ENCODE data around the gene GNPDA1.
"Not testable (repeated sequence)": the region's sequence is repeated elsewhere in the genome, so short reads cannot be mapped to it uniquely, and the experiment has no call there.

Gene GNPDA1

GRCh38 chr5:142055301-142055700 lies 42.5 kb upstream of the GNPDA1 start:
- H3K4me2 ChIP-seq: no peak overlapping the region
- no peaks in the 10 kb centered on the region for H3K79me2 ChIP-seq (ENCODE audit: insufficient read depth, low read depth)
- H4K20me1 ChIP-seq (ENCODE audit: insufficient read depth): no peaks in the 10 kb centered on the region
- no peak overlapping the region for H2AFZ ChIP-seq (ENCODE audit: low read depth)
- no peaks in the 10 kb centered on the region for H3K4me1 ChIP-seq (ENCODE audit: low read depth, poor library complexity, severe bottlenecking)
- TF ChIP-seq, protein P1, sequence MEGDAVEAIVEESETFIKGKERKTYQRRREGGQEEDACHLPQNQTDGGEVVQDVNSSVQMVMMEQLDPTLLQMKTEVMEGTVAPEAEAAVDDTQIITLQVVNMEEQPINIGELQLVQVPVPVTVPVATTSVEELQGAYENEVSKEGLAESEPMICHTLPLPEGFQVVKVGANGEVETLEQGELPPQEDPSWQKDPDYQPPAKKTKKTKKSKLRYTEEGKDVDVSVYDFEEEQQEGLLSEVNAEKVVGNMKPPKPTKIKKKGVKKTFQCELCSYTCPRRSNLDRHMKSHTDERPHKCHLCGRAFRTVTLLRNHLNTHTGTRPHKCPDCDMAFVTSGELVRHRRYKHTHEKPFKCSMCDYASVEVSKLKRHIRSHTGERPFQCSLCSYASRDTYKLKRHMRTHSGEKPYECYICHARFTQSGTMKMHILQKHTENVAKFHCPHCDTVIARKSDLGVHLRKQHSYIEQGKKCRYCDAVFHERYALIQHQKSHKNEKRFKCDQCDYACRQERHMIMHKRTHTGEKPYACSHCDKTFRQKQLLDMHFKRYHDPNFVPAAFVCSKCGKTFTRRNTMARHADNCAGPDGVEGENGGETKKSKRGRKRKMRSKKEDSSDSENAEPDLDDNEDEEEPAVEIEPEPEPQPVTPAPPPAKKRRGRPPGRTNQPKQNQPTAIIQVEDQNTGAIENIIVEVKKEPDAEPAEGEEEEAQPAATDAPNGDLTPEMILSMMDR (conservative IDR thresholded peaks at IDR 0.05; ENCODE audit: low read depth, low read length): no peak
- no peak overlapping the region for H3K4me3 ChIP-seq (IDR thresholded peaks at IDR 0.05; ENCODE audit: insufficient read depth, low read depth, low read length)
- H3K9ac ChIP-seq: no peak overlapping the region
- H3K27ac ChIP-seq: no peak overlapping the region
- no peaks in the 10 kb centered on the region for H3K36me3 ChIP-seq (ENCODE audit: insufficient read depth)
- H3K27me3 ChIP-seq (ENCODE audit: insufficient read depth, low read depth): no peaks in the 10 kb centered on the region

- Histone ChIP-seq H3K27ac (no peak overlapping the region), H3K27me3 (ENCODE audit: insufficient read depth, low read depth) (no peaks in the 10 kb centered on the region), H2AFZ (ENCODE audit: low read depth) (no peak overlapping the region), H3K4me3 (IDR thresholded peaks at IDR 0.05; ENCODE audit: insufficient read depth, low read depth, low read length) (no peak overlapping the region), H3K4me2 (no peak overlapping the region), H4K20me1 (ENCODE audit: insufficient read depth) (no peaks in the 10 kb centered on the region), H3K4me1 (ENCODE audit: low read depth, poor library complexity, severe bottlenecking) (no peaks in the 10 kb centered on the region), H3K36me3 (ENCODE audit: insufficient read depth) (no peaks in the 10 kb centered on the region), H3K79me2 (ENCODE audit: insufficient read depth, low read depth) (no peaks in the 10 kb centered on the region), H3K9ac (no peak overlapping the region)
- TF ChIP-seq, protein P1 (conservative IDR thresholded peaks at IDR 0.05; ENCODE audit: low read depth, low read length): no peak
These were observed 40.8 kb upstream of the GNPDA1 start for GRCh38 chr5:142053426-142054151.

DNA sequence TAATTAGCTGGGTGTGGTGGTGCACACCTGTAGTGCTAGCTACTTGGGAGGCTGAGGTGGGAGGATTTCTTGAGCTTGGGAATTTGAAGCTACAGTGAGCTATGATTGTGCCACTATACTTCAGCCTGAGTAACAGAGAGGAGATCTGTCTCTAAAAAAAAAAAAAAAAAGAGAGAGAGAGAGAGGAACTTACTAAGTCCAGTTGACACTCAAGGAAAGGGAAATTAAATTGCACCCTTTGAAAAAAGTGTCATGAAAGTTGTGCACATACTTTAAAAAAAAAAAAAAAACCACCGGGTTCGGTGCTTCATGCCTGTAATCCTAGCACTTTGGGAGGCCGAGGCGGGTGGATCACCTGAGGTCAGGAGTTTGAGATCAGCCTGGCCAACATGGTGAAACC lies 39.2 kb upstream of the GNPDA1 start:
- H4K20me1 ChIP-seq (ENCODE audit: insufficient read depth); H3K4me2 ChIP-seq; H3K79me2 ChIP-seq (ENCODE audit: insufficient read depth, low read depth); H3K36me3 ChIP-seq (ENCODE audit: insufficient read depth); H3K4me3 ChIP-seq (IDR thresholded peaks at IDR 0.05; ENCODE audit: insufficient read depth, low read depth, low read length); H3K9ac ChIP-seq; H3K27me3 ChIP-seq (ENCODE audit: insufficient read depth, low read depth); H3K4me1 ChIP-seq (ENCODE audit: low read depth, poor library complexity, severe bottlenecking); H2AFZ ChIP-seq (ENCODE audit: low read depth); H3K27ac ChIP-seq: not testable (repeated sequence)

- Histone ChIP-seq H3K36me3 (ENCODE audit: insufficient read depth) (no peaks in the 10 kb centered on the region), H3K4me1 (ENCODE audit: low read depth, poor library complexity, severe bottlenecking) (no peaks in the 10 kb centered on the region), H3K9ac (no peak overlapping the region), H4K20me1 (ENCODE audit: insufficient read depth) (no peaks in the 10 kb centered on the region), H3K79me2 (ENCODE audit: insufficient read depth, low read depth) (no peaks in the 10 kb centered on the region), H2AFZ (ENCODE audit: low read depth) (no peak overlapping the region), H3K27me3 (ENCODE audit: insufficient read depth, low read depth) (no peaks in the 10 kb centered on the region), H3K4me3 (IDR thresholded peaks at IDR 0.05; ENCODE audit: insufficient read depth, low read depth, low read length) (no peak overlapping the region), H3K27ac (no peak overlapping the region), H3K4me2 (no peak overlapping the region)
- TF ChIP-seq, protein P1 (conservative IDR thresholded peaks at IDR 0.05; ENCODE audit: low read depth, low read length): no peak
These were observed 35.4 kb upstream of the GNPDA1 start for GRCh38 chr5:142048272-142048671.

- H3K36me3 ChIP-seq (ENCODE audit: insufficient read depth): no peaks in the 10 kb centered on the region
- no peaks in the 10 kb centered on the region for H3K79me2 ChIP-seq (ENCODE audit: insufficient read depth, low read depth)
- no peaks in the 10 kb centered on the region for H3K27me3 ChIP-seq (ENCODE audit: insufficient read depth, low read depth)
- no peaks in the 10 kb centered on the region for H4K20me1 ChIP-seq (ENCODE audit: insufficient read depth)
- H3K4me1 ChIP-seq (ENCODE audit: low read depth, poor library complexity, severe bottlenecking): no peaks in the 10 kb centered on the region
- no peak overlapping the region for H3K4me3 ChIP-seq (IDR thresholded peaks at IDR 0.05; ENCODE audit: insufficient read depth, low read depth, low read length)
- H2AFZ ChIP-seq (ENCODE audit: low read depth): no peak overlapping the region
- no peak overlapping the region for H3K9ac ChIP-seq
- no peak overlapping the region for H3K4me2 ChIP-seq
- TF ChIP-seq, protein P1 (conservative IDR thresholded peaks at IDR 0.05; ENCODE audit: low read depth, low read length): no peak
- H3K27ac ChIP-seq: no peak overlapping the region
These were observed 33.4 kb upstream of the GNPDA1 start for GRCh38 chr5:142046191-142046590.

- H3K27me3 ChIP-seq (ENCODE audit: insufficient read depth, low read depth); H3K4me3 ChIP-seq (IDR thresholded peaks at IDR 0.05; ENCODE audit: insufficient read depth, low read depth, low read length); H3K9ac ChIP-seq; H4K20me1 ChIP-seq (ENCODE audit: insufficient read depth); H3K4me1 ChIP-seq (ENCODE audit: low read depth, poor library complexity, severe bottlenecking); H3K27ac ChIP-seq; H3K36me3 ChIP-seq (ENCODE audit: insufficient read depth); H3K79me2 ChIP-seq (ENCODE audit: insufficient read depth, low read depth); H3K4me2 ChIP-seq; H2AFZ ChIP-seq (ENCODE audit: low read depth): not testable (repeated sequence)
These were observed 28.1 kb upstream of the GNPDA1 start for GRCh38 chr5:142040881-142041280.
